ENCODE data around the gene LPAR2. TPM values are rescaled to one million over a fixed set of nuclear protein-coding genes. Genes with fewer than 3 reads are reported as not detected.

Gene LPAR2
- total and polyA plus RNA-seq, 2 of the 13 experiments (the other 11 are each of a cell fraction or from before 2014, with no cell fraction given), result 0.86 to 3.6 TPM

GRCh38 chr19:19615086-19615485, 12.9 kb downstream of the LPAR2 start (continued):
- no peak for TF ChIP-seq ZNF207 (IDR thresholded peaks at IDR 0.05; ENCODE audit: borderline replicate concordance)
- no peak for TF ChIP-seq ZNF333 (CRISPR knock-in tag; IDR thresholded peaks at IDR 0.05; ENCODE audit: borderline replicate concordance)
- TF ChIP-seq, protein P1, sequence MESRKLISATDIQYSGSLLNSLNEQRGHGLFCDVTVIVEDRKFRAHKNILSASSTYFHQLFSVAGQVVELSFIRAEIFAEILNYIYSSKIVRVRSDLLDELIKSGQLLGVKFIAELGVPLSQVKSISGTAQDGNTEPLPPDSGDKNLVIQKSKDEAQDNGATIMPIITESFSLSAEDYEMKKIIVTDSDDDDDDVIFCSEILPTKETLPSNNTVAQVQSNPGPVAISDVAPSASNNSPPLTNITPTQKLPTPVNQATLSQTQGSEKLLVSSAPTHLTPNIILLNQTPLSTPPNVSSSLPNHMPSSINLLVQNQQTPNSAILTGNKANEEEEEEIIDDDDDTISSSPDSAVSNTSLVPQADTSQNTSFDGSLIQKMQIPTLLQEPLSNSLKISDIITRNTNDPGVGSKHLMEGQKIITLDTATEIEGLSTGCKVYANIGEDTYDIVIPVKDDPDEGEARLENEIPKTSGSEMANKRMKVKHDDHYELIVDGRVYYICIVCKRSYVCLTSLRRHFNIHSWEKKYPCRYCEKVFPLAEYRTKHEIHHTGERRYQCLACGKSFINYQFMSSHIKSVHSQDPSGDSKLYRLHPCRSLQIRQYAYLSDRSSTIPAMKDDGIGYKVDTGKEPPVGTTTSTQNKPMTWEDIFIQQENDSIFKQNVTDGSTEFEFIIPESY (CRISPR knock-in tag; IDR thresholded peaks at IDR 0.05), result no peak
- TF ChIP-seq, protein P2, sequence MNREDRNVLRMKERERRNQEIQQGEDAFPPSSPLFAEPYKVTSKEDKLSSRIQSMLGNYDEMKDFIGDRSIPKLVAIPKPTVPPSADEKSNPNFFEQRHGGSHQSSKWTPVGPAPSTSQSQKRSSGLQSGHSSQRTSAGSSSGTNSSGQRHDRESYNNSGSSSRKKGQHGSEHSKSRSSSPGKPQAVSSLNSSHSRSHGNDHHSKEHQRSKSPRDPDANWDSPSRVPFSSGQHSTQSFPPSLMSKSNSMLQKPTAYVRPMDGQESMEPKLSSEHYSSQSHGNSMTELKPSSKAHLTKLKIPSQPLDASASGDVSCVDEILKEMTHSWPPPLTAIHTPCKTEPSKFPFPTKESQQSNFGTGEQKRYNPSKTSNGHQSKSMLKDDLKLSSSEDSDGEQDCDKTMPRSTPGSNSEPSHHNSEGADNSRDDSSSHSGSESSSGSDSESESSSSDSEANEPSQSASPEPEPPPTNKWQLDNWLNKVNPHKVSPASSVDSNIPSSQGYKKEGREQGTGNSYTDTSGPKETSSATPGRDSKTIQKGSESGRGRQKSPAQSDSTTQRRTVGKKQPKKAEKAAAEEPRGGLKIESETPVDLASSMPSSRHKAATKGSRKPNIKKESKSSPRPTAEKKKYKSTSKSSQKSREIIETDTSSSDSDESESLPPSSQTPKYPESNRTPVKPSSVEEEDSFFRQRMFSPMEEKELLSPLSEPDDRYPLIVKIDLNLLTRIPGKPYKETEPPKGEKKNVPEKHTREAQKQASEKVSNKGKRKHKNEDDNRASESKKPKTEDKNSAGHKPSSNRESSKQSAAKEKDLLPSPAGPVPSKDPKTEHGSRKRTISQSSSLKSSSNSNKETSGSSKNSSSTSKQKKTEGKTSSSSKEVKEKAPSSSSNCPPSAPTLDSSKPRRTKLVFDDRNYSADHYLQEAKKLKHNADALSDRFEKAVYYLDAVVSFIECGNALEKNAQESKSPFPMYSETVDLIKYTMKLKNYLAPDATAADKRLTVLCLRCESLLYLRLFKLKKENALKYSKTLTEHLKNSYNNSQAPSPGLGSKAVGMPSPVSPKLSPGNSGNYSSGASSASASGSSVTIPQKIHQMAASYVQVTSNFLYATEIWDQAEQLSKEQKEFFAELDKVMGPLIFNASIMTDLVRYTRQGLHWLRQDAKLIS (CRISPR knock-in tag; IDR thresholded peaks at IDR 0.05), result no peak
- TF ChIP-seq, protein P3, sequence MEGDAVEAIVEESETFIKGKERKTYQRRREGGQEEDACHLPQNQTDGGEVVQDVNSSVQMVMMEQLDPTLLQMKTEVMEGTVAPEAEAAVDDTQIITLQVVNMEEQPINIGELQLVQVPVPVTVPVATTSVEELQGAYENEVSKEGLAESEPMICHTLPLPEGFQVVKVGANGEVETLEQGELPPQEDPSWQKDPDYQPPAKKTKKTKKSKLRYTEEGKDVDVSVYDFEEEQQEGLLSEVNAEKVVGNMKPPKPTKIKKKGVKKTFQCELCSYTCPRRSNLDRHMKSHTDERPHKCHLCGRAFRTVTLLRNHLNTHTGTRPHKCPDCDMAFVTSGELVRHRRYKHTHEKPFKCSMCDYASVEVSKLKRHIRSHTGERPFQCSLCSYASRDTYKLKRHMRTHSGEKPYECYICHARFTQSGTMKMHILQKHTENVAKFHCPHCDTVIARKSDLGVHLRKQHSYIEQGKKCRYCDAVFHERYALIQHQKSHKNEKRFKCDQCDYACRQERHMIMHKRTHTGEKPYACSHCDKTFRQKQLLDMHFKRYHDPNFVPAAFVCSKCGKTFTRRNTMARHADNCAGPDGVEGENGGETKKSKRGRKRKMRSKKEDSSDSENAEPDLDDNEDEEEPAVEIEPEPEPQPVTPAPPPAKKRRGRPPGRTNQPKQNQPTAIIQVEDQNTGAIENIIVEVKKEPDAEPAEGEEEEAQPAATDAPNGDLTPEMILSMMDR (CRISPR knock-in tag; IDR thresholded peaks at IDR 0.05), result no peak

Data from HepG2 (cell line).